SJSA1 (cell line): ENCODE measurements around the gene ARID3A. TPM values are rescaled to one million over a fixed set of nuclear protein-coding genes. Genes with fewer than 3 reads are reported as not detected.
A peak's percentile ranks its signal among the peaks of the same experiment; 100 is the strongest.

Source experiments
- DNase-seq, 2 experiments: peaks; one replicate each; pipeline ENCODE4 v3.0.0-alpha.2; 2015 to 2020; ENCODE audit warnings: low spot score in 2 of 2, low read depth in 1 of 2
- H3K27ac ChIP-seq: fragments of 250-450 bp; sonication (Bioruptor Pico); 2 replicates; pipeline ENCODE4 v1.5.1; 2020; ENCODE audit warnings: mild to moderate bottlenecking, moderate library complexity
- H3K27me3 ChIP-seq: fragments of 250-450 bp; sonication (Bioruptor Pico); replicated peaks from 2 replicates; pipeline ENCODE4 v1.5.1; 2020; ENCODE audit warnings: mild to moderate bottlenecking, moderate library complexity
- H3K36me3 ChIP-seq: fragments of 250-450 bp; sonication (Bioruptor Pico); 2 replicates; pipeline ENCODE4 v1.5.1; 2020; ENCODE audit warnings: mild to moderate bottlenecking
- H3K4me1 ChIP-seq: fragments of 250-450 bp; sonication (Bioruptor Pico); replicated peaks from 2 replicates; pipeline ENCODE4 v1.6.1; 2021; ENCODE audit warnings: mild to moderate bottlenecking
- H3K4me3 ChIP-seq: fragments of 250-450 bp; sonication (Bioruptor Pico); 2 replicates; pipeline ENCODE4 v1.5.1; 2020; ENCODE audit warnings: mild to moderate bottlenecking
- H3K9me3 ChIP-seq: fragments of 250-450 bp; sonication (Bioruptor Pico); replicated peaks from 2 replicates; pipeline ENCODE4 v1.5.1; 2020; ENCODE audit warnings: mild to moderate bottlenecking
- total RNA-seq: library from RNA; depleted of rRNA; stranded (reverse); fragments of >200 nt; shearing (Covaris generic); gene quantifications from 2 replicates; pipeline ENCODE4 v1.2.3, GENCODE V29; 2014

ARID3A gene
- total RNA-seq, 1 experiment from 2014 or later = 8.1 TPM

GRCh38 chr19:988510-988909 is 62.7 kb downstream of the ARID3A start:
- H3K36me3 ChIP-seq = peaks cover 64% of the 10 kb centered on the region
- no peak overlapping the region for H3K27ac ChIP-seq
- peaks cover 14% of the 10 kb centered on the region for H3K4me1 ChIP-seq
- H3K9me3 ChIP-seq = no peaks in the 10 kb centered on the region
- no peak for DNase-seq
- no peaks in the 10 kb centered on the region for H3K27me3 ChIP-seq
- H3K4me3 ChIP-seq = no peak overlapping the region

GRCh38 chr19:989381-990081 is 63.7 kb downstream of the ARID3A start:
- no peak for DNase-seq
- Histone ChIP-seq H3K27me3 (no peaks in the 10 kb centered on the region), H3K36me3 (peaks cover 70% of the 10 kb centered on the region), H3K4me1 (peaks cover 8% of the 10 kb centered on the region; the same call in 1 of the 2 replicates), H3K27ac (no peak overlapping the region), H3K9me3 (no peaks in the 10 kb centered on the region), H3K4me3 (no peak overlapping the region)

- no peak for DNase-seq
- Histone ChIP-seq H3K9me3 (no peaks in the 10 kb centered on the region), H3K4me3 (no peak overlapping the region), H3K36me3 (peaks cover 71% of the 10 kb centered on the region), H3K4me1 (peaks cover 3% of the 10 kb centered on the region; the same call in 1 of the 2 replicates), H3K27me3 (no peaks in the 10 kb centered on the region), H3K27ac (no peak overlapping the region)
Measured at GRCh38 chr19:990119-990571, 64.3 kb downstream of the ARID3A start.

- Histone ChIP-seq H3K27ac (no peak overlapping the region), H3K4me1 (no peaks in the 10 kb centered on the region), H3K36me3 (peaks cover 70% of the 10 kb centered on the region), H3K27me3 (peaks cover 3% of the 10 kb centered on the region), H3K9me3 (no peaks in the 10 kb centered on the region; the same call in 1 of the 2 replicates), H3K4me3 (no peak overlapping the region)
- DNase-seq = no peak
Measured at GRCh38 chr19:990746-991145, 64.9 kb downstream of the ARID3A start.

- Histone ChIP-seq H3K9me3 (no peaks in the 10 kb centered on the region; the same call in 1 of the 2 replicates), H3K27me3 (peaks cover 9% of the 10 kb centered on the region), H3K4me3 (no peak overlapping the region), H3K4me1 (peaks cover 5% of the 10 kb centered on the region), H3K36me3 (peaks cover 64% of the 10 kb centered on the region), H3K27ac (no peak overlapping the region)
- DNase-seq = peak in 1 of 2 experiments; percentile 68
Measured at GRCh38 chr19:991174-991931, 65.5 kb downstream of the ARID3A start.

- Histone ChIP-seq H3K27me3 (peaks cover 17% of the 10 kb centered on the region), H3K36me3 (peaks cover 57% of the 10 kb centered on the region), H3K9me3 (peaks cover 3% of the 10 kb centered on the region; the same call in 1 of the 2 replicates), H3K4me1 (peaks cover 7% of the 10 kb centered on the region), H3K4me3 (no peak overlapping the region), H3K27ac (no peak overlapping the region)
- DNase-seq = no peak
Measured at GRCh38 chr19:991932-992669, 66.3 kb downstream of the ARID3A start.

GRCh38 chr19:992670-993055 is 66.8 kb downstream of the ARID3A start:
- no peak for DNase-seq
- H3K9me3 ChIP-seq = peaks cover 3% of the 10 kb centered on the region; the same call in 1 of the 2 replicates
- H3K36me3 ChIP-seq = peaks cover 53% of the 10 kb centered on the region
- no peak overlapping the region for H3K27ac ChIP-seq
- H3K4me1 ChIP-seq = peaks cover 7% of the 10 kb centered on the region
- no peak overlapping the region for H3K4me3 ChIP-seq
- H3K27me3 ChIP-seq = peaks cover 22% of the 10 kb centered on the region

GRCh38 chr19:993361-993830 is 67.6 kb downstream of the ARID3A start:
- no peak overlapping the region for H3K4me3 ChIP-seq
- no peak for DNase-seq
- peaks cover 3% of the 10 kb centered on the region; the same call in 1 of the 2 replicates for H3K9me3 ChIP-seq
- H3K4me1 ChIP-seq = peaks cover 7% of the 10 kb centered on the region
- H3K36me3 ChIP-seq = peaks cover 47% of the 10 kb centered on the region
- no peak overlapping the region for H3K27ac ChIP-seq
- peaks cover 30% of the 10 kb centered on the region for H3K27me3 ChIP-seq

- Histone ChIP-seq H3K27ac (no peak overlapping the region), H3K4me1 (peaks cover 7% of the 10 kb centered on the region), H3K27me3 (peaks cover 35% of the 10 kb centered on the region), H3K36me3 (peaks cover 44% of the 10 kb centered on the region), H3K9me3 (peaks cover 3% of the 10 kb centered on the region; the same call in 1 of the 2 replicates), H3K4me3 (no peak overlapping the region)
- no peak for DNase-seq
Measured at GRCh38 chr19:993831-994393, 68.1 kb downstream of the ARID3A start.

GRCh38 chr19:994516-994915 is 68.7 kb downstream of the ARID3A start:
- no peak overlapping the region for H3K27ac ChIP-seq
- H3K27me3 ChIP-seq = peaks cover 41% of the 10 kb centered on the region
- H3K4me3 ChIP-seq = no peak overlapping the region
- peaks cover 7% of the 10 kb centered on the region for H3K4me1 ChIP-seq
- no peak for DNase-seq
- H3K36me3 ChIP-seq = peaks cover 41% of the 10 kb centered on the region
- peaks cover 3% of the 10 kb centered on the region; the same call in 1 of the 2 replicates for H3K9me3 ChIP-seq

- Histone ChIP-seq H3K36me3 (peaks cover 34% of the 10 kb centered on the region), H3K27me3 (peaks cover 48% of the 10 kb centered on the region), H3K9me3 (peaks cover 3% of the 10 kb centered on the region; the same call in 1 of the 2 replicates), H3K27ac (no peak overlapping the region), H3K4me1 (peaks cover 11% of the 10 kb centered on the region), H3K4me3 (no peak overlapping the region)
- DNase-seq = no peak
Measured at GRCh38 chr19:995051-995827, 69.4 kb downstream of the ARID3A start.

GRCh38 chr19:996051-996838 is 70.4 kb downstream of the ARID3A start:
- no peak for DNase-seq

More at GRCh38 chr19:996051-996838, 70.4 kb downstream of the ARID3A start:
- peaks cover 57% of the 10 kb centered on the region for H3K27me3 ChIP-seq
- H3K4me1 ChIP-seq = peaks cover 19% of the 10 kb centered on the region
- H3K4me3 ChIP-seq = no peak overlapping the region
- peaks cover 24% of the 10 kb centered on the region for H3K36me3 ChIP-seq
- no peak overlapping the region for H3K27ac ChIP-seq
- peaks cover 3% of the 10 kb centered on the region; the same call in 1 of the 2 replicates for H3K9me3 ChIP-seq
